Measurements from ENCODE around the gene CHST11.

Gene CHST11

GRCh38 chr12:104460973-104461698 lies 4.4 kb downstream of the CHST11 start:
- DNase-seq = no peak

DNA sequence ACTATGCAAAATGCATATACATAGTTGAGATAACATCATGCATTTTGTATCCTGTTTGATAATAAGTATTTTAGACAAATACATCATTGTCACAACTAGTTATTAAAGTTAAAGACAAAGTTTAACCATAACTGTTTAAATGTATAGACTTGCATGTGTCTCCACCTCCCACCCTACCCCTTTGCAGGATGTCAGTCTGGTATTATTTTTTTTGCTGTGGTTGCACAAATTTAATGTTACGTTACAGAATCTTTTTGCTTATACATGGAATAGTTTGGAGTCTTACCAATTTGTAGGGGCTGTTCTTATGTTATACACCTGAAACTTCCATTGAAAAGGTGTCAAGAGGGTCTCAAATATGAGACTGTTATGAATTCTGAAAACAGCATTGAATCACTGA lies 5.6 kb downstream of the CHST11 start:
- no peak for DNase-seq

GRCh38 chr12:104462931-104463339 lies 6.2 kb downstream of the CHST11 start:
- DNase-seq = peak; percentile 72

DNA sequence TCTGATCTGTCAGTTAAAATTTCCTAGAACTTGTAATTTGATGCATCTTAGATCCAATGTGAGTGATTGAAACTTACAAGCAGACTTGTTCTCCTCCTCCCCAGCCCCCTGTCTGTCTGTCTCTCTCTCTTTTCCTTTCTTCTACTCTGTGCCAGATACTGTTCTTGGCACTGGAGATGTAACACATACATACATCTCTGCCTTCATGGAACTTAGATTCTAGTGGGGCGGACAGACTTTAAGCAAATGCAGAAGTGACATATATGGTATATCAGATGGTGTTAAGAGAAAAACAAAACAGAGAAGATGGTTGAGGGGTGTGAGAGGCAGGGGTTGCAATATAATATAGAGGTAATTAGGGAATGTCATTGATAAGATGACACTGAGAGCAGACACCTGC lies 6.6 kb downstream of the CHST11 start:
- no peak for DNase-seq

GRCh38 chr12:104464899-104465298 lies 8.2 kb downstream of the CHST11 start:
- no peak for DNase-seq

DNA sequence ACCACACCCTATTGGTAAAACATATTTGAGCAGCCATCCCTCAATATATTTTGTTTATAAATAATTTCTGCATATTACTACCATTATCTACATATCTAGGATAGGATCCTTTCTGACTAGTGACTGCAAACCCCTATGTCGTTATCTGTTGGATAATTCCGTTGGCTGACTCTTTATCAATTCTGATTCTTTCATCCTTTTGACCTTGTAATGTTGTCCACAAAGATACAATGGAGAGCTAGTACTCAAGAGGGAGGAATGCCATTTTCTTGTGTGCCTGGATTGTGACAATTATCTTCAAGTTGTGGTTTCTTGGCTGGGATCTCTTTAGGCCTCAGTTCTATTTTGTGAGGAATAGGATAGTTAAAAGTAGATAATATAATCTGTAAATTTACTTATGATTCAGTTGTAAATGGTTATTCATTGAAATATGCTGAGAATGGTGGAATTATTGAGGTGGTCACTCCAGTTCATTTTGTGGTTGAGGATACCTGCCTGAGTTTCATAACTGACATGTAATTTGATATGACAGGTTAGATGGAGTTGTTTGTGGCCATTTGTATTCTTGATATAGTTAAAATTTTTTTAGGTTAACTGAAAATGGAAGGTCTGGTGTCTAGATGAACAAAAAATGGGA lies 10.1 kb downstream of the CHST11 start:
- DNase-seq = no peak

DNA sequence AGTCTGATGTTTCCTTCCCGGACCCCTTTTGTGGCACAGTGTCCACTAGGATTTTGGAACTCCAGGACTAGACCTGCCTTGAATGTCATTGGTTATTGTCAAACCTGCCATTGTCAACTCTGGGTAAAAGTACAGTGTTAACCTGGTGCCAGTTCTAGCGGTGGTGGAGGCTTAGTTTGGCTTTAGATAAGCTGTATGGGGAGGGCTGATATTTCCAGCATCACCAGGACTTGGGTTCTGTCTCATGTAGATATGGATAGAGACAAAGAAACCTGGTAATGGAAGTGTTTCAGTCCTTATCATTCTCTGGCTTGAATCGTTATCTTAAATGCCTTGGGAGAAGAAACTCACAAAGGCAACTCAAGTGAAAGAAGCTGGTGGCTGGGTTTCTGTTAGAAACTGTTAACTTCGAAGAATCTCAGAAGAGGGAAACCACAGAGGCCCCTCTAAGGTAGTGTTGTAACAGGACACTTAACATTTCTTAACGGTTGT lies 10.6 kb downstream of the CHST11 start:
- DNase-seq = no peak

DNA sequence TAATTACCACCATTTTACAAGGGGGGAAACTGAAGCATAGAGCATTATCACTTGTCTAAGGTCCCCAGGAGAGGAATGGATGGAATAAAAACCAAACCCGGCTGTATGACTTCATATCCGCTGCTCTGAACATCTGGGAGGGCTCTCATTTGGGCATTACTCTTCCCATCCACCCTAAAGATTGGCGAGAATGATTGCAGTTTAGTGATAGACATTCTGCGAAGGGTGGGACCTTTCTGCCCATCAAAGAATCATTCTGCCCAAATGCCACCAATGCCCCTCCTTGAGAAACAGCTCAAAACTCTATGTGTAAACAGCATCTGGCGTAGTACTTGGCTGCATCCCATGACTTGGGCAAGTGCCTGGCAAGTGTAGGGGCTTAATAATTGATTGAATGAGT lies 11.6 kb downstream of the CHST11 start:
- no peak for DNase-seq

DNA sequence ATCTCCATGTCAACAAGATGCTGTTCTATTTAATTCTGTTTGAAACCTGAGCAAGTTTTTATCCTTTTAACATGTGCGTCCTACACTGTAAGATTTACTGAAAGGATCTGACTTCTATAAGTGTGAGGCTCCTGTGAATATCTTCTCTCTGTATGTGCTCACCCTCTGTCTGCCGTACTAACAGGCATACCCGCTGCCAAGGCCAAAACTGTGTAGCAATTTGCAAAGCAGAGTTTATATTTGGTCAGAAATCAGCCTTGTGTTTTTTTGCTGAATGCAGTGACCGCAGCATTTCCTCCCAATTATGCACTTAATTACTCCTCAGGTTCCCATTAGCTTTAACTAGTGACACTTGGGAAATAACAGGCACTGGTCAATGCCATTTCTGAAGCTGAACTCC lies 12.3 kb downstream of the CHST11 start:
- no peak for DNase-seq

GRCh38 chr12:104469523-104469922 lies 12.8 kb downstream of the CHST11 start:
- DNase-seq = no peak

- DNase-seq = no peak
These were observed 13.8 kb downstream of the CHST11 start for GRCh38 chr12:104470521-104470920.

- DNase-seq = no peak
These were observed 14.6 kb downstream of the CHST11 start for GRCh38 chr12:104471336-104471735.

DNA sequence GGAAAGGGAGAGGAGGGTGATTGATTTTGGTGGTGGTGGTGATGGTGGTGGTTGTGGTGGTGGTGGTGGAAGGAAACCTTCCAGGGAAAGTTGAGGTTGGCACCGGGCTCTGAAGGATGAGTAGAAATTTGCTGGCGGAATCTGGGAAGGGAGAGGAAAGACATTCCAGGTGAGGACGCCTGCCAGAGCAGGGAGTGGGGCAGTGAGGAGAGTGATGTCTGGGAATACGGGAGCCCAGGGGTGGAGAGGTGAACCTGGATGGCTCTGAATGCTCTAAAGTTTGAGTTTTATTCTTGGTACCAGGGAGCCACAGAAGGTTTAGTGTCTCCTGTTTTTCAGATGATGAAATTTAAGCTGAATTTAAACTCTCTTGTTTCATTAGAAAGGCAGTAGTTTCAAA lies 16.0 kb downstream of the CHST11 start:
- no peak for DNase-seq

DNA sequence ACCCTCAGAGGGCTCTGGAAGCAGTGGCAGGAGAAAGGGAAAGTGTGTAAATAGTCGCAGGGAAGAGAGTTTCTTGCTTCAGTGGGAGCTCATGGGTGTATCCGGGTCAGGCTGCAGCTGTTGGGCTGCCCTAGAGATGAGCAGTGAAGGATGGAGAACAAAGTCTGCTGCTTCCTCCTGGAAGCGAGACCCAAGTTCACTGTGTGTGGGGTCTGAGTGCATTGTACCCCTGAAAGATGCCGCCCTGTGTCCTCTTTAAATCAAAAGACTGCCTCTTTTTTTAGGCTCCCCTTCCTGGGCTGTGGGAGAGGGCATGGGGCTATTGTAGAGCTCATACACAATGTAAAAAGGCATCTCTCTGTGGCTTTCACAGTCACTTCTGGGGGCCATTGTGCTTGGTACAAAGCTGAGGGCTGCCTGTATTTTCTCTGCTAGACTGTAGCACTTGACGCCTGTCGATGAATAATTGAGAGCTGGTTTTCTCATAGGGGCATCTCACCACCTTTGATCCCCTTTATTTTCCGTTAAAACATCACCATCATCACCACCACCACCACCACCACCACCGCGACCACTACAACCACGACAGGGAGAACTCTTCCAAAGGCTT lies 16.7 kb downstream of the CHST11 start:
- DNase-seq = no peak

DNA sequence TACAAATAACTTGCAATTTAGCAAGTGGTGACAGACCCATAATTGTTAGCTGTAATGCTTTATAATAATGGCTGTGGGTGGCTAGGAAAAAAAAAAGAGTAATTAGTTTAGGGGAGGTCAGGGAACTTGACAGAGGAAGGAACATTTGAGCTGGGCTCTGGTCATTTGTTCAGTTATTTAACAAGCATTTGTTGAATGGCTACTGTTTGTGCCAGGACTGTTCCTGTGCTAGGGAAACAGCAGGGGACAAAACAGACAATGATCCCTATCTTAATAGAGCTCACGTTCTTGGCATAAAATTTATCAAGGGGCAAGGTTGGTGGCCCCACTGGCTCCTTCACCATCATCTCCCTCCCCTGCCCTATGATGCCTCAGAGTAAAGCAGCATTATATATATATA lies 18.5 kb downstream of the CHST11 start:
- no peak for DNase-seq

- DNase-seq = peak; percentile 32
These were observed 21.0 kb downstream of the CHST11 start for GRCh38 chr12:104477510-104478390.

- peak; percentile 79 for DNase-seq
These were observed 21.8 kb downstream of the CHST11 start for GRCh38 chr12:104478396-104479122.

- DNase-seq = no peak
These were observed 22.4 kb downstream of the CHST11 start for GRCh38 chr12:104479123-104479662.

- no peak for DNase-seq
These were observed 23.3 kb downstream of the CHST11 start for GRCh38 chr12:104480012-104480411.

GRCh38 chr12:104480826-104481440 lies 24.2 kb downstream of the CHST11 start:
- peak; percentile 87 for DNase-seq

DNA sequence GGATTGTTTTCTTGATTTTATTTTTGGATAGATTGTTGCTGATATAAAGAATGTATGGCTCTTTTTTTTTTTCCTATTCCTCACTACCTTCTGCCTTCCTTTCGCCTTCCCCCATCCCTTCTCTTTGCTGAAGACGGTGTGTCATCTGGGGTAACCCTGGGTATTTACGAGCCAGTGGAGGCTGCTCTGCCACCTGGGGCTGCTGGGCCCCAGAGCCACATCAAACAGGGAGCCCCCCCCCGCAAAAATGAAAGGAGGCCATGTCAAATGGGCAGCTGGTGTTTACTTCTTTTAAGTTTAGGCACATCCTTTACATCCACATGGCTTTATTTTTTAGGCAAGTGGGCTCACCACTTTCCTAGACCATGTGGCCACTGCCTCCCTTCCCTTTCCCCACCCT lies 25.4 kb downstream of the CHST11 start:
- DNase-seq = no peak

GRCh38 chr12:104482748-104483147 lies 26.0 kb downstream of the CHST11 start:
- DNase-seq = no peak

Data from suppressor macrophage treated with lipopolysaccharide for 4 hours (primary cell).